Inflammatory macrophage treated with lipopolysaccharide for 4 hours (primary cell): ENCODE results near the gene FKBP3.
"Not testable (repeated sequence)": the region's sequence is repeated elsewhere in the genome, so short reads cannot be mapped to it uniquely, and the experiment has no call there.

Experiments used
- DNase-seq: peaks from one replicate; pipeline ENCODE4 v3.0.0-alpha.2; 2020

FKBP3 gene

DNA sequence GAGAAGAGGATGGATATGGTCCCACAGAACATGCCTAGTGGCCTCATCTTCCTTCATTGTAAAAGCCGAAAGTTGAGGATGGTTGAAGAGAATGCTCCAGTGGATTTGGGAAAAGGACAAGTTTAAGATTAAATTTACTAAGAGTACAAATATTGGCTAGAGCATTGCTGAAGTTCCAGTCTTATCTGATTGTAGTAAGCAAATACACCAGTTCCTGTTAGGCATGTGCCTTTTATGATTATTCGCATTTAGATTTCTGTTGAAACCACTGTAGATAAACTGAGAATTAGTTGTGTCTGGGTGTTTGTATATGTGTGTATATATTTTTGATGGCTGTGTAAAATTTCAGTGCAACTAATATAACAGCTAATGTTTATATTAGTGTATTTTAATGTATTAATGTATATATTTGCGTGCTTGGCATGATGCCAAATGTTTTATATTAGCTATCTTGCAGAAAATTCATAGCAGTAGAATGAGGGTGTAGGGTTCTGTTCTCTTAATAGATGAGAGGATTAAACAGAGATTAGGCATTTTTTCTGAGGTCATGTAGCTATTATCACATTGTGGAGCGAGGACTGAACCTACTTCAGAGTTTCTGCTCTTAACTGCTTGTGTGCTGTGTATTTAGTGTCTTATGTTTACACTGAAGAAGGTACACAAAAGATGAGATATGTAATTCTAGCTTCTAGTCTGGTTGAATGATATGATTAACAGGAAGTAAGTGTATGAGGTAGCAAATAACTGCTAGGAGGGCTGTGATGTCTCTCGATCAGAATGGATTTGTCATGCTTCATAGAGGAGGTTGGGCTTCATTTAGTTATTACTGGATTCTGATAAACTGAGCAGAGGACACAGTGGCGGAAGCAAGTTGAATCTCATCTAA is 21.1 kb downstream of the FKBP3 start:
- DNase-seq: no peak

DNA sequence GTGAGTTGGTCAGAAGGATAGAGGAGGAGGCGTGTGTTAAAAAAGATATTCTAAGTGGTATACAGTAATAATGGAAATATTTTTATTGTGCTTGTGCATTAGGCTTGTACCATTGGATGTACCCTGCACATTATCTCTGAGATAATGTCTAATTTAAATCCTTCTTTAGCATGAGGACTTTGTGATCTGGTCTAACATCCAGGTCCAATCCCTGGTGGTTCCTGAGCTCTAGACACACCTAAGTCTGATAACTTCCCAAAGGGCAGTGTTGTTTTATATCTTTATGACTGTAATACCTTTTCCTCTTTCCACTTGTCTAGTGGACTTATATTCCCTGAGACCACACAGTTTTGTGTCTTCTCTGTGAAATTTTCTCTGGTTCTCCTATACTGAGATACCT is 29.7 kb downstream of the FKBP3 start:
- DNase-seq: no peak

DNA sequence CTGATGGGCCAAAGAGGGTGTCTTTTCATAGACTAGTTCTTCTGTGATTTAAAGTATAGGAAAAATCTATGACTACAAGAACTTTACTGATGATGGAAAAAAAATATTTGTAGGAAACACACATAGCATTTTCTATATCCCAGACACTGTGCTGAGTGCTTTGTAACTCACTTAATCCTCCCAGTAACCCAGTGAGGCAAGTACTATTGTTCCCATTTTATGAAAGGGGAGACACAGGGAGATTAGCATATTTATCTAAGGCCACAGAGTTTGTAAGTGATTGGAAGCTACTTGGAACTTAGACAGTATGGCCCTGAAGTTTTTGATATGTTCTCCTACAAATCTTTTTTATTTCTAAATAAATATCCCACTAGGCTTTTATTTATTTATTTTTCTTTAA is 30.5 kb downstream of the FKBP3 start:
- no peak for DNase-seq

DNA sequence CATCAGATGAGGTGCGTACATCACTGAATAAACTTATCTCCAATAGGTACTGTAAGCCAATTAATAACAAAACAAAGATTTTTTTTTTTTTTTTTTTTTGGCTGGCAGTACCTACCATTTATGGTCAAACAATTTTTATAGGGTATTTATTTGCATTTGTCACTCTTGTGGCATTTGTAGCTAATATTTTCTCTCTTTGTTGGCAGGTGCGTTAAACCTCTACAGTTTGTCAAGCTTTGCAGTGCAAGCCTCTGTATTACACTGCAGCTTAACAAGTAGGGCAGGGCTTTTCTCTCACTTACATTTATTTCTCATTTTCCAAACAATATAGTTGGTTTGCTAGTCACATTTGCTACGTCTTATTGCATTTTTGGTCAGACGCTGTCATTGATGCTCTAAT is 38.1 kb downstream of the FKBP3 start:
- DNase-seq: no peak

DNA sequence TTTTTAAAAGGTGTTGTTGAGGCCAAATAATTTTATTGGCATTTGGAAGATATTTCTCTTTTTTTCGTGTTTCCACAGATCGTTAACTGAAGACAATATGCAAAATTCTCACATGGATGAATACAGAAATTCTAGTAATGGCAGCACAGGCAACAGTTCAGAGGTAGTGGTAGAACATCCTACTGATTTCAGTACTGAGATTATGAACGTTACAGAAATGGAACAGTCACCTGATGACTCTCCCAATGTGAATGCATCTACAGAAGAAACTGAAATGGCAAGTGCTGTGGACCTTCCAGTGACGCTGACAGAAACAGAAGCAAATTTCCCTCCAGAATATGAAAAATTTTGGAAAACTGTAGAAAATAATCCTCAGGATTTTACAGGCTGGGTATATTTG is 39.1 kb downstream of the FKBP3 start:
- DNase-seq: no peak

GRCh38 chr14:45094275-45094674 is 40.0 kb downstream of the FKBP3 start:
- DNase-seq: no peak

DNA sequence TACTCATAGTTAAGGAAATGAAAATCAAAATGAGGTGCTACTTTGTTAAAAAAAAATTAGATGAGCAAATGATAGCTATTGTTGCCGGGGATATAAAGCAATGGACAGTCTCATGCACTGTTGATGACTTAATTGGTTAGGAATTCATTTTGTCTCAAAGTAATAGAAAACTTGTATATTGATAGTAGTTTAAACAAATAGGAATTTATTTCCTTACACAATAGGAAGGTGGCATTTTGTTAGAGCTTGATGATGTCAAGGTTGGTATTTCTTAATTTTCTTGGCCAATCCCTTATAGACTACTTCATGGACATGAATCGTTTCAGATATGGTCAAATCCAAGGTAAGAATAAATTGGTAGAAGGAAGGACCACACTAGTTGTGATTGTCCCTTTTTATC is 42.6 kb downstream of the FKBP3 start:
- peak; percentile 14 for DNase-seq

GRCh38 chr14:45089813-45090212 is 44.5 kb downstream of the FKBP3 start:
- DNase-seq: peak; percentile 31

DNA sequence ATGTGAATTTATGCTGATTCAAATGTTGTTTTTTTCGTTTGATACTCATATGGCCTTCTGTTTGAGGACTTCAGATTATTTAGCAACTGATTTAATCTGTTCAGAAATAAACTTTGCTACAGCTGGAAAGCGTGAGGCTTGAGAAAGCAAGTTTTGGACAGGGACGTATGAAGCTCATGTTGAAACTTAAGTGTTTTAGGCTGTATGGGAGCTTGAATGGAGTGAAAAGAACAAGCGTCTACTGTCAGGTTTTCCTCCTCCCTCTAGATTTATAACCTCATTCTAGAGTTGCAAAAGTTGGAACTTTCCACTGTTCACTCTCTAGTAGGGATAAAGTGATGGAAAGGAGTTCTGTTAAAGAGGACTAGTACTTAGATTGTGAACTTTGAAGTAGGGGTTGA is 49.3 kb downstream of the FKBP3 start:
- DNase-seq: peak; percentile 37

- peak; percentile 94 for DNase-seq
Observed at GRCh38 chr14:45083976-45084722, 50.1 kb downstream of the FKBP3 start, which contains the start of gene PRPF39. TSS of gene PRPF39 (plus strand) at chr14:45084116. CDS start at chr14:45095240, 11,124 bp downstream.

GRCh38 chr14:45083617-45083975 is 50.7 kb downstream of the FKBP3 start:
- no peak for DNase-seq

GRCh38 chr14:45082420-45082819 is 51.9 kb downstream of the FKBP3 start:
- no peak for DNase-seq

DNA sequence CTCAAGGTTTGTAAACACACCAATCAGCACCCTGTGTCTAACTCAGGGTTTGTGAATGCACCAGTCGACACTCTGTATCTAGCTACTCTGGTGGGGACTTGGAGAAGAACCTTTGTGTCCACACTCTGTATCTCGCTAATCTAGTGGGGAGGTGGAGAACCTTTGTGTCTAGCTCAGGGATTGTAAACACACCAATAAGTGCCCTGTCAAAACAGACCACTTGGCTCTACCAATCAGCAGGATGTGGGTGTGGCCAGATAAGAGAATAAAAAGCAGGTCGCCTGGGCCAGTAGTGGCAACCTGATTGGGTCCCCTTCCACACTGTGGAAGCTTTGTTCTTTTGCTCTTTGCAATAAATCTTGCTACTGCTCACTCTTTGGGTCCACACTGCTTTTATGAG is 53.2 kb downstream of the FKBP3 start:
- DNase-seq: not testable (repeated sequence)

DNA sequence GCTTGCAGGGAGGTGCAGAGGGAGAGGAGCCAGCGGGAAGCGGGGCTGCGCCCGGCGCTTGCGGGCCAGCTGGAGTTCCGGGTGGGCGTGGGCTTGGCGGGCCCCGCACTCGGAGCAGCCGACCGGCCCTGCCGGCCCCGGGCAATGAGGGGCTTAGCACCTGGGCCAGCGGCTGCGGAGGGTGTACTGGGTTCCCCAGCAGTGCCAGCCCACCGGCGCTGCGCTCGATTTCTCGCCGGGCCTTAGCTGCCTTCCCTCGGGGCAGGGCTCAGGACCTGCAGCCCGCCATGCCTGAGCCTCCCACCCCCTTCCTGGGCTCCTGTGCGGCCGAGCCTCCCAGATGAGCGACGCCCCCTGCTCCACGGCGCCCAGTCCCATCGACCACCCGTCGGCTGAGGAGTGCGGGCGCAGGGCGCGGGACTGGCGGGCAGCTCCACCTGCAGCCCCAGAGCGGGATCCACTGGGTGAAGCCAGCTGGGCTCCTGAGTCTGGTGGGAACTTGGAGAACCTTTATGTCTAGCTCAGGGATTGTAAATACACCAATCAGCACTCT is 53.8 kb downstream of the FKBP3 start:
- DNase-seq: not testable (repeated sequence)

GRCh38 chr14:45078323-45078722 is 56.0 kb downstream of the FKBP3 start:
- no peak for DNase-seq

DNA sequence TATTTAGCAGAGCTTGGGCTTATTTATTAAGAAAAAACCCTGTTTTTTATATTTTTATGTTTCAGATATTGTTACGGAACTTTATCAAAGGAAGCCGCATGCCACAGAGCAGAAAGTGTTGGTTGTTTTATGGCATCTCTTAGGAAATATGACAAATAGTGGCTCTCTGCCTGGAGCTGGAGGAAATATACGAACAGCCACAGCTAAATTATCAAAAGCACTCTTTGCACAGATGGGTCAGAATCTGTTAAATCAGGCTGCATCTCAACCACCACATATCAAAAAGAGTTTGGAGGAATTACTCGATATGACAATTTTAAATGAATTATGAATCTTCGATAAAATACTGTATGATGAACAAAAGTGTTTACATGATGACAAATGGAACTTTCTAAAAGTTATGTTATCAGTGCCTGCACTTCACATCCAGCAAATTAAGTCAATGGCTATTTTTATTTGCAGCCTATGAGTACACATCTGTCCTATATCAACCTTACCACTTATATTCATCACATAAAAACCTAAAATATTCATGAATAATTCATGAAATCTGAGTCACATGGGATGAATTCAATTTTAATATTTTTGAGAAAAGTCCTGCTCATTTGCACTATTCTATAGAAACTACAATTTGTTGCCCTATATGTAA is 60.9 kb downstream of the FKBP3 start:
- no peak for DNase-seq

GRCh38 chr14:45072126-45072525 is 62.2 kb downstream of the FKBP3 start:
- no peak for DNase-seq

GRCh38 chr14:45070215-45070614 is 64.1 kb downstream of the FKBP3 start:
- no peak for DNase-seq

GRCh38 chr14:45068396-45068795 is 65.9 kb downstream of the FKBP3 start:
- no peak for DNase-seq

- DNase-seq: no peak
Observed at GRCh38 chr14:45066667-45067066, 67.6 kb downstream of the FKBP3 start.

GRCh38 chr14:45065956-45066355 is 68.3 kb downstream of the FKBP3 start:
- DNase-seq: no peak
